Immature natural killer cell (primary cell): ENCODE measurements around the gene WWOX. TPM values are rescaled to one million over a fixed set of nuclear protein-coding genes. Genes with fewer than 3 reads are reported as not detected.

Experiments
- DNase-seq, 3 donors: peaks; one replicate each; pipeline ENCODE4 v3.0.0; 2022; ENCODE audit warnings: mixed read lengths in 1 of 3
- H3K27ac Mint-ChIP-seq, 6 donors: one replicate each; pipeline ENCODE4 v1.8.0; 2020; ENCODE audit warnings: mixed read lengths in 6 of 6, mild to moderate bottlenecking in 5 of 6, inconsistent platforms in 4 of 6, moderate library complexity in 3 of 6
- H3K27me3 Mint-ChIP-seq, 3 donors: one replicate each; pipeline ENCODE4 v1.8.0; 2020 to 2021; ENCODE audit warnings: low read depth in 3 of 3, mild to moderate bottlenecking in 3 of 3, mixed read lengths in 3 of 3, moderate library complexity in 3 of 3, inconsistent platforms in 1 of 3
- H3K36me3 Mint-ChIP-seq, 3 donors: one replicate each; pipeline ENCODE4 v1.8.0; 2020; ENCODE audit warnings: mixed read lengths in 3 of 3, inconsistent platforms in 2 of 3, mild to moderate bottlenecking in 2 of 3
- H3K4me1 Mint-ChIP-seq, 2 donors: one replicate each; pipeline ENCODE4 v1.8.0; 2020; ENCODE audit warnings: inconsistent platforms in 2 of 2, mild to moderate bottlenecking in 2 of 2, mixed read lengths in 2 of 2, moderate library complexity in 1 of 2
- H3K4me3 Mint-ChIP-seq, 5 donors: one replicate each; pipeline ENCODE4 v1.8.0; 2020; ENCODE audit warnings: mild to moderate bottlenecking in 5 of 5, mixed read lengths in 5 of 5, inconsistent platforms in 3 of 5, moderate library complexity in 3 of 5
- H3K9me3 Mint-ChIP-seq, 6 donors: one replicate each; pipeline ENCODE4 v1.8.0; 2020; ENCODE audit warnings: mild to moderate bottlenecking in 6 of 6, mixed read lengths in 6 of 6, inconsistent platforms in 4 of 6, moderate library complexity in 3 of 6
- polyA plus RNA-seq, 3 donors: library from polyadenylated mRNA; unstranded; fragments of 300-500 nt; fragmentation: Illumina TruSeq; gene quantifications; one replicate each; pipeline ENCODE4 v1.2.3, GENCODE V29; 2021

Gene WWOX
- polyA plus RNA-seq, 3 donors from 2014 or later, result 9.0 to 13.9 (median 12.3) TPM

DNA sequence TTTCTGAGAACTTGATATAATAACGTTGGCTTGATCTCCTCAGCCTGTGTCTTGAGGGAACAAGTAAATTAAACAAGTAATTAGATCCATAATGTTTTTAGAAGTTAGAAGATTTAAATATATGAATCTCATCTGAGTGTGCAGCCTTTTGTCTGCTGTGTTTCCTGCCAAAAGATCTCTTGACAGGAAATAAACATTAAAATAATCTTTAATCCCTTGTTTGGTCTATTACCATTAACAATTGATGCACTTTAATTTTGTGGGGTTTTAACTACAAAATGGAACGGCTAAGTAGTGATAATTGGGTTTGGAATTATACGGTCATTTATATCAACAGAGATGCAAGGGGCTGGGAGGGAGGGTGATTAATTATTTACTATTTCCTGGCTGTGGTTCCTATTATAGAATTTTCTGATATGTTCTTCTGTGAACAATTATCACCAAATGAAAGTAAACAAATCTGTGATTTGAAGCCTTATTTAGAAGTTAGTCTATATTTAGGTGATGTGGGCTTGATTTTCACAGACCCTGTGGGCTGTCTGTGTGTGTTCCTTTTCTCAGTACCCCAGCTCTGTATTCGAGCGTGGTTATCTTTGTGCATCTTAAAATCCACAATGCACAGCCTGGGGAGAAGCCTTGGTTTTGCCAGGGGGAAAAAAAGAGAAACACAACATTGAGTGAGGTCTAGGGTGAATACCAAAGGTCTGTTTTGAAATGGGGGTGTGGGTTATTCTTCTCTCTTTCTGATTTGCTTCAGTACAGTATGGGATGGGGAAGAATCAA is 556.1 kb downstream of the WWOX start:
- Mint-ChIP-seq H3K27ac (no peak overlapping the region), H3K9me3 (no peaks in the 10 kb centered on the region), H3K27me3 (peaks cover 0 to 5% (median 3%) of the 10 kb centered on the region in 3 donors), H3K36me3 (no peaks in the 10 kb centered on the region), H3K4me1 (no peaks in the 10 kb centered on the region), H3K4me3 (no peak overlapping the region)
- DNase-seq, result no peak

DNA sequence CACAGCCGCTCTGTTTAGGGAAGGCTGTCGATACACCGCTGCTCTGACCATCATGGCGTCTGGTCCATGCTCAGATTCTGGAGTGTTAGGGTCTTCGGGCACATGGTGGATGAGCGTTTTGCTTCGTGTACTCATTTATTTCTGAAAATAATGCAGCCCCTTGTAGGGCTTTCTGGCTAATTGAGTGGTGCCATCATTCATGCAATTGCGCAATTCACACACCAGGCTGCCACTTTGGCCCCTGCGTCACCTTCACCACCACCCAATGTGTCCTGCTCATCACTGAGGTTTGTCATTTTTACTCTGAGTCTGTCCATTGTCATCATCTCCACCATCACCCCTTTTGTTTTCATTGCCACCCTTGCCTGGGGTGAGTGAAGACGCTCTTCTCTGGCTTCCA is 557.4 kb downstream of the WWOX start:
- Mint-ChIP-seq H3K27me3 (peaks cover 0 to 5% (median 3%) of the 10 kb centered on the region in 3 donors), H3K27ac (no peak overlapping the region), H3K36me3 (no peaks in the 10 kb centered on the region), H3K4me1 (no peaks in the 10 kb centered on the region), H3K4me3 (no peak overlapping the region), H3K9me3 (no peaks in the 10 kb centered on the region)
- DNase-seq, result no peak

DNA sequence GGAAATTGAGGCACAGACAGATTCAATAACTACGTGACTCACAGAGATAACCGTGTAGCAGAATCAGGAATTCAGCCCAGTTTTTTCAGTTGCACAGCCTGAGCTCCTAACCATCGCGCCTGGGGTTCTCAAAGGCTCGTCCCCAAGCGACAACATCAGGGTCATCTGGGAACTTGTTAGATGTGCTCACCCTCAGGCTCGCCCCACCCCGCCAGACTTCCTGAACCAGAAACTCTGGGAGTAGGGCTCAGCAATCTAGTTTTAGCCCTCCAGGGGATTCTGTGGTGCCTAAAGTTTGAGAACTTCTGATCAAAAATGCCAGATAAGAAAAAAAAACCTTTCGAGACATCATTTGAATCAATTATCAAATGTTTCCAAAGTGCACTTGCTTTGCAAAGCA is 559.8 kb downstream of the WWOX start:
- Mint-ChIP-seq H3K9me3 (no peaks in the 10 kb centered on the region), H3K36me3 (no peaks in the 10 kb centered on the region), H3K27ac (no peak overlapping the region), H3K4me1 (no peaks in the 10 kb centered on the region), H3K4me3 (no peak overlapping the region), H3K27me3 (peaks cover 0 to 9% (median 7%) of the 10 kb centered on the region in 3 donors)
- DNase-seq, result no peak

DNA sequence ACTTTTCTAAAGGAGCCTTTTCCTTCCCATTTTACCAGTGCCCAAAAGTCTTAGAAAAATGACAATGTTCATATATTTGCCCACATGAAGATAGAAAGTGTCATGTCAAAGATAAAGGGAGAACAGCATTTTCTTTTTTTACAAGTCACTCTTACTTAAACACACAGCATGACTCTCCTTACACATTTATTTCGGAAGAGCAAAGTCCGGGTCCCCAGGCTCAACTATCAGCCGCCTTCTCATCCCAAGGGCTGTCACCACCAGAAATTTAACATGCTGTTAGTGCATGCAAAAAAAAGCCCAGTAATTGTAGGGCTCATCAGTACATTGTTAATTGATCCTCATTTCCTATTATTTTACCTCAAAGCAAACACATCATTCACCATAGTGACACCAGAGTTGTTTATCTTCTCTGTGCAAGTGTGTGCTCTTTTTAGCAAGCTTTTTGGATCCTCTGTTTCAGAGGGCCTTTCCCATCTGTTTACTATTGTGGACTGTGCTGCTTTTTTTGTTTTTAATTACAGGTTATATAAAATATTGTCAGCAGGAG is 560.3 kb downstream of the WWOX start:
- H3K4me1 Mint-ChIP-seq, result no peaks in the 10 kb centered on the region
- no peak for DNase-seq
- H3K9me3 Mint-ChIP-seq, result no peaks in the 10 kb centered on the region
- no peak overlapping the region for H3K27ac Mint-ChIP-seq
- H3K36me3 Mint-ChIP-seq, result no peaks in the 10 kb centered on the region
- H3K4me3 Mint-ChIP-seq, result no peak overlapping the region
- H3K27me3 Mint-ChIP-seq, result peaks cover 0 to 9% (median 7%) of the 10 kb centered on the region in 3 donors

DNA sequence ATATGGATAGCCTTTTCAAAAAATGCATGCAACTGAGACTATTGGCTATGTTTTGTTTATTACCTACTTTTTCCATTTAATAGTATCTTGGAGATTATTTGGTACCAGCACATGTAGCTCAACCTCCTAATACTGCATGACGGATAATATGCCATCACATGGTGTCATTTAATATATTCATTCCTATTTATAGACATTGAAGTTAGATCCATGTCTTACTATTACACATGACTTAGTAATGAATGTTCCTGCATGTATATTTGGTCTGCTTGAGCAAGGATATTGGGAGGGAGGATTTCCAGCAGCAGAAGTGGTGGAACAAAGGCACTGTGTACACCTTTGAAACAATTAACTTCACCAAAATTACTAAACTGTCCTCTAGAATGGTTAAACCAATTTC is 561.3 kb downstream of the WWOX start:
- no peaks in the 10 kb centered on the region for H3K4me1 Mint-ChIP-seq
- no peak overlapping the region for H3K4me3 Mint-ChIP-seq
- H3K27me3 Mint-ChIP-seq, result peaks cover 0 to 9% (median 4%) of the 10 kb centered on the region in 3 donors
- no peaks in the 10 kb centered on the region for H3K36me3 Mint-ChIP-seq
- no peak overlapping the region for H3K27ac Mint-ChIP-seq
- H3K9me3 Mint-ChIP-seq, result no peaks in the 10 kb centered on the region
- DNase-seq, result no peak

DNA sequence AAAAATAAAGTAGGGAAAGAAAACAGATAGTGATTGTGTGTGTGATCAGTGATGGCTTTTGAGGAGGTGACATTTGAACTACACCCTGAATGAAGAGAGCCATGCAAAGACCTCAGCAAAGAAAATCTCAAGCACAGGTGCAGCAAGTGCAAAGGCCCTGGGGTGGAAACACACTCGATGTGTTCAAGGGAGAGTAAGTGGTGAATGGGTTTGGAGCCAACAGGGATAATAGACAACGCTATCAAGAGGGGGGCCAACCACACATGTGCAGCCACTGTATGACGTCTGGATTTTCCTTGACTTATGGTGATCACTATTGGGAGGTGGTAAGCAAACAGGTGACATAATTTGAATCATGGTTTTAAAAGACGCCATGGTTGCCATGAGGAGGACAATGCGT is 564.2 kb downstream of the WWOX start:
- Mint-ChIP-seq H3K4me1 (no peaks in the 10 kb centered on the region), H3K4me3 (no peak overlapping the region), H3K27me3 (peaks cover 0 to 9% (median 4%) of the 10 kb centered on the region in 3 donors), H3K27ac (no peak overlapping the region), H3K9me3 (no peaks in the 10 kb centered on the region), H3K36me3 (no peaks in the 10 kb centered on the region)
- DNase-seq, result no peak

DNA sequence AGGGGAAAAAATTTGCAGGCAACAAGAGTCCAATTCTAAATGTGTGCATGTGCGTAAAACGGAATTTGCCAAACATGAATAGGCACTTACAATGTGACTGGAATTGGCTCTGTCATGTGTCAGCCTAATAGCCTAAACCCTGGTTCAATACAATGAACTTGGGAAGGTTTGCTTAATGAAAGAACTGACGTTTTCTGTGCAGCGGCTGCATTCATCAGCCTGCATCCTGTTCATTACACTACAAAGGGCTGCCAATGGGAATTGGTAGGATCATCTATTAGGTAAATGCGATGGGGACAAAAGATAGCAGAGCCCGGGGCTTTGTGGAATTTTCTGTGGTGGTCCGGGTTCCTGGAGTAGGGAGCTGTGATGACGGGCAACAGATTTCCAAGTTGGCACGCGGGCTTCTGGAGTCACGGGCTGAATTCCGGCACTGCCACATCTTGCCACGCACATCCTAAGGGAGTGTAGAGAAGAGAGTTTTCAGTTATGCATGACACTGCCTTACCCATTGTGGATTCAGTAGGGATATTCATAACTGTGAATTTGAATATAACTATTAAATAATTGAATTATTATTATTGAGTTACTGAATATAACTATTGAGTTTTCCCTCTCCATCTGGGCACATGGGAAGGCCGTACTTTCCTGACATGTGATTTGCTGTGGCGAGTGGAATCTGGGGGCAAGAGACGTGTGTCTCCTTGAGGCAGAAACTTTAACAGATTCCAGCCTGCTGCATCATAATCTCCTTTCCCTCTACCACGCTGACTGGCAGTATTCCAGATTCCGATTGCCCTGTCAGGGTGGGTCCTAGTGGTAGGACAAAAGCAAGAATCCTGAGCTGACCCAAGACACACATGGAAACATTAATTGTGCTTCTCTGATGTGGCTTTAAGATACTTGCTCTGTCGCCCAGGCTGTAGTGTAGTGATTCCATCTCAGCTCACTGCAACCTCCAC is 565.6 kb downstream of the WWOX start:
- H3K4me3 Mint-ChIP-seq, result no peak overlapping the region
- H3K9me3 Mint-ChIP-seq, result no peaks in the 10 kb centered on the region
- H3K27me3 Mint-ChIP-seq, result peaks cover 0 to 4% (median 4%) of the 10 kb centered on the region in 3 donors
- no peaks in the 10 kb centered on the region for H3K36me3 Mint-ChIP-seq
- H3K27ac Mint-ChIP-seq, result no peak overlapping the region
- no peaks in the 10 kb centered on the region for H3K4me1 Mint-ChIP-seq
- no peak for DNase-seq

DNA sequence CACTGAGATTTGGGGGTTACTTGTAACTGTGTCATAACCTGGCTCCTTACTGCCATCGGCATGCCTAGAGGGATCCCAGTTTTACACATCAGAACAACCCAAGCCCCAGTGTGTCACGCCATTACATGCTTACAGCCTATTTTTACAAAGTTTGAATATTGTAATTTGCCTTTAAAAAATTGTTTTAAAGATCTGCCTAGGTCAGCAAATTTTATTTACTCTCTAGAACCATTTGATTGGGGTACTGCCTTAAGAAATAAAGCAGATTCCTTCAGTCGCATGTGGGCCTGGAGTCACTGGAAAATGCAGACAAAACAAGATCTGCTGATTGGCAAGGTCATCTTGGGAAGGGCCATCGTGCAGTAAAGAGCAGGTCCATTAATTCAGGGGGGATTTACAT is 566.9 kb downstream of the WWOX start:
- no peak overlapping the region for H3K4me3 Mint-ChIP-seq

DNA sequence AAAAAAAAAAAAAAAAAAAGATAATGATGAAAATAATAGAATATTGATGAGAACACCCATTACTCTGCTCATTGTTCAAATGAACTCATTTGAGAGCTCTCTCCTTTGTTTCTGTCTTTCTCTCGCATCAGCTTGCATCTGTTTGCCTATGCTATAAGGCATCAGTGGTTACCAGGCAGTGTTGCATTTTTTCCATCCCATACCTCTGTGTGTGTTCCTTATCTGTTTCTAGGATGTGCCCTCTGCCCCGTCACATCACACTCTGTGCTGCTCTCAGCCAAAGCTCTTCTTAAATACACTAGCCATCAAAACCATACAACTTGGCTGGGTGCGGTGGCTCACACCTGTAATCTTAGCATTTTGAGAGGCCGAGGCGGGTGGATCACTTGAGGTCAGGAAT is 568.2 kb downstream of the WWOX start:
- peaks cover 0 to 4% (median 2%) of the 10 kb centered on the region in 3 donors for H3K27me3 Mint-ChIP-seq
- no peaks in the 10 kb centered on the region for H3K4me1 Mint-ChIP-seq
- no peaks in the 10 kb centered on the region for H3K9me3 Mint-ChIP-seq
- H3K27ac Mint-ChIP-seq, result no peak overlapping the region
- DNase-seq, result no peak
- no peak overlapping the region for H3K4me3 Mint-ChIP-seq
- no peaks in the 10 kb centered on the region for H3K36me3 Mint-ChIP-seq

More for the DNA sequence above, 566.9 kb downstream of the WWOX start:
- no peaks in the 10 kb centered on the region for H3K9me3 Mint-ChIP-seq
- no peak overlapping the region for H3K27ac Mint-ChIP-seq
- DNase-seq, result no peak
- no peaks in the 10 kb centered on the region for H3K36me3 Mint-ChIP-seq
- peaks cover 0 to 4% (median 4%) of the 10 kb centered on the region in 3 donors for H3K27me3 Mint-ChIP-seq
- H3K4me1 Mint-ChIP-seq, result no peaks in the 10 kb centered on the region

DNA sequence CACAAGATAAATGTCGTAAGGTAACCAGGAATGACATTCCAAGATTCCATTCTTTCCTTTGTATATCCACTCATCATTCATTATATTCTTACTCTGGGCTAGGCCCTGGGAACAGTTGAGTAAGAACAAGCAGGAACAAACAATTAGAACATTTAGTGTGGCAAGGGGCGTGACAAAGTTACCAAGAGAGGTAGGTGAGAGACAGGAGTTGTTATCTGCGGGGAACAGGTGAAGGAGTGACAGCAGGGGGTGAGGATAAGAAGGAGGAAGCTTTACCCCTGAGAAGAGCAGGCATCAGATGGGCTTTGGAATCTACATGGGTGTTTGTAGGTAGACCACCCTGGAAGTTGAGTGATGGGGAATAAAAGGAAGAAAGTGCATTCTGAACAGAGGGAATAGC is 568.9 kb downstream of the WWOX start:
- peaks cover 0 to 4% (median 2%) of the 10 kb centered on the region in 3 donors for H3K27me3 Mint-ChIP-seq
- H3K27ac Mint-ChIP-seq, result no peak overlapping the region

DNA sequence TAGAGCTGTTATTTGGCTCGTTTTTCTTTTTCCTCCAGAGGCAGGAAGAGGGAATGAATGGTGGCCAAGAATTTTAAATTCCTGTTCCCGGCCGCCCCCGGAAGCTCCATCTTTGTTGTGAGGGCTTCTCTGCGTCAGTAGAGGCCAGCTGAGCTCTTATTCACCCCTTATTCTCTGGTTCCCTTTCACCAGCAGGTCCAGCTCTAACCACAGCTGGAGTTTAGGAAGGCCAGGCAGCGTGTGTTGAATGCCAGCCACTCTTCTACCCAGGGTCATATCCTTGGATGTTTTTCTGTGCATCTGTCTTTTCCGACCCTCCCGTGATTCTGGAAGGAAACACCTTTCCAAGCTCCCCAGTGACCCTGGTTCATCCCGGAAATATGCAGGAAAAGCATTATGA is 570.5 kb downstream of the WWOX start:
- H3K27ac Mint-ChIP-seq, result no peak overlapping the region
- no peak for DNase-seq
- no peak overlapping the region for H3K4me3 Mint-ChIP-seq
- no peaks in the 10 kb centered on the region for H3K27me3 Mint-ChIP-seq
- no peaks in the 10 kb centered on the region for H3K36me3 Mint-ChIP-seq
- no peaks in the 10 kb centered on the region for H3K4me1 Mint-ChIP-seq
- H3K9me3 Mint-ChIP-seq, result no peaks in the 10 kb centered on the region

More for the DNA sequence above, 568.9 kb downstream of the WWOX start:
- Mint-ChIP-seq H3K4me3 (no peak overlapping the region), H3K9me3 (no peaks in the 10 kb centered on the region), H3K4me1 (no peaks in the 10 kb centered on the region), H3K36me3 (no peaks in the 10 kb centered on the region)
- DNase-seq, result no peak

DNA sequence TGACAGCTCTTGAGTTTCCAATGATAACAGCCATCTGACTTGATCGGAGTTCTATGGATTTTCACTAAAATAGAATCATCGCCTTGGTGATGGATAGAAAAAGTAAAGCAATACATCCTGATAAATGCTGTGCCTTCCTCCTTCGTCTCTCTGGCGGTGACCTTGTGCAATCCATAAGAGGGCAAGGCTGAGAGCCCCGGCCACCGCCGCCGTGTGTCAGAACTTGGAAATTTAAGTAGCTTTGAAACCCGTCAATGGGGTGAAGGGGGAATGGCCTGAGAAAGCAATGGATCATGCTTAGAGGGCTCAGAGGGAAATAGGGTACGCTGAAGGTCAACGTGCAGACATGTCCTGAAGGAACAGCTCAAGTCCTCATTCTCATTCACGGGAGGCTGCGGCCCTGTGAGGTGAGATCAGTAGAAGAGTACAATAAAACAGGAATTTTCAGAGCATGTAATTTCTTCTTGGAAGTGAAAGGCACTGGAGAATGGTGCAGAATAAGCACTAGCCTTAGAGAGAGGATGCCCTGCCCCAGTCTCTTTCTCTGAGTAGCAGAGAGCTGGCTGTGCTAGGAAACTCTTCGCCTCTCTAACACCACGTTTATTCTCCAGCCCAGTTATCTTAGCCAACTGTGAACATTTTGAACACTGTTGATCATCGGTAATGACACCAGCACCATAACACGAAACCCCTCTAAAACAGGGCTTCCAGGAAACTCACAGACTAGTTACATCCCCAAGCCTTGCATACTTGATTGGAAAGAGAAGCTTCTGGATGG is 573.5 kb downstream of the WWOX start:
- H3K4me1 Mint-ChIP-seq, result peaks cover 0 to 2% of the 10 kb centered on the region in 2 donors
- no peak overlapping the region for H3K4me3 Mint-ChIP-seq
- no peaks in the 10 kb centered on the region for H3K9me3 Mint-ChIP-seq
- no peak overlapping the region for H3K27ac Mint-ChIP-seq
- DNase-seq, result no peak
- H3K27me3 Mint-ChIP-seq, result no peaks in the 10 kb centered on the region
- H3K36me3 Mint-ChIP-seq, result no peaks in the 10 kb centered on the region

DNA sequence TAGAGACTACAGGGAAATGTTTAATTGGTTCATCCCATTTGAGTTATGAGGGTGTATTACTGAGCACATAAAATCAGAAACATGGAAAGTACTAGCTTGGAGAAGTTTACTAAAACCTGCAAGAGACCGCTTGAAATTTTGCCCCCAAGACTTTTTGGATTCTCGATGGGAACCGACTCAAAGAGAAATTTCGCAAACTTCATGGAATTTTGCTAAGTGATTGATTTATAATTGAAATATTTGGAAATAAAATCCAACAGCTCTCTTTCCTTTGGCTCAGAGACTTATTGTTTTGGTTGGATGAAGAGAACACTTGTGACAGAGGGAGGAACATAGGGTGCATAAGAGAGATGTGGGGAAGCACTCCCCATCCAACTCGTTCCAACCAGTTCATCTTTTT is 574.4 kb downstream of the WWOX start:
- Mint-ChIP-seq H3K9me3 (no peaks in the 10 kb centered on the region), H3K36me3 (no peaks in the 10 kb centered on the region), H3K27me3 (no peaks in the 10 kb centered on the region), H3K27ac (no peak overlapping the region), H3K4me3 (no peak overlapping the region), H3K4me1 (peaks cover 0 to 2% of the 10 kb centered on the region in 2 donors)
- DNase-seq, result no peak
